ENCODE measurements around the gene TMEM35B.
"Not testable (repeated sequence)": the region's sequence is repeated elsewhere in the genome, so short reads cannot be mapped to it uniquely, and the experiment has no call there.

The TMEM35B gene

DNA sequence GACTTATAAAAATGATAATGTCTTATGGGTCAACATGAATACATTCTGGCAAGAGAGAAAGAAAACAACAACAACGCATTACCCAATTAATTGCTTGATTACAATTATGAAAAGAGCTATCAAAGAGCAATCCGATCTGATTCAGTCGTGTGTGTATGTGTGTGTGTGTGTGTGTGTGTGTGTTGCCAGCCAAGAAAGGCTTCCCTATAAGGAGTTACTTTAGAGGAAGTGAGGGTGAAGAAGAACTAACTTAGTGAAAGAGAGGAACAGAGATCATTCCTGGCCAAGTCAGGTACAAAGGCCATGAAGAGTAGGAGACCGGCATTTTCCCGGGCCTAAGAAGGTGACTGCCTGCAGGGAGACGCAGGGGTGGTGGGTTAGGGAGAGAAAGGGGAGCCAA, 9.4 kb downstream of the TMEM35B start:
- DNase-seq (ENCODE audit: low spot score): no peak

DNA sequence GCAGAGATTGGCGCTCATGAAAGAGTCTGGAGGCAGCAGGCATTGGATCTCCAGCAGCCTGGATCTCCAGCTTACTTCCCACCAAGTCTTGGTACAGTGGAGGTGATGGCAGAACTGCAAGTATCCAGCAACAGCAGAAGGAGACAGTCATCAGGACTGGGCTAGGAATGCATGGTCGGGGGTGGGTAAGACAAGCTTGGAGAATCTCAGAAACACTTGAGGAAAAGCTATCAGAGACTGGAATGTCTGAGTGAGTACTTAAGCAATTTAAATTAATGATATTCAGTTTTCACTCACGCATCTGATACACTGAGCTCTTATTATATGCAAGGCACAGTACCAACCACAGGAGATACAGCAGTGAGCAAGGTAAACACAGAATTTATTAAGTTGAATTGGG, 9.8 kb downstream of the TMEM35B start:
- no peak for DNase-seq (ENCODE audit: low spot score)

DNA sequence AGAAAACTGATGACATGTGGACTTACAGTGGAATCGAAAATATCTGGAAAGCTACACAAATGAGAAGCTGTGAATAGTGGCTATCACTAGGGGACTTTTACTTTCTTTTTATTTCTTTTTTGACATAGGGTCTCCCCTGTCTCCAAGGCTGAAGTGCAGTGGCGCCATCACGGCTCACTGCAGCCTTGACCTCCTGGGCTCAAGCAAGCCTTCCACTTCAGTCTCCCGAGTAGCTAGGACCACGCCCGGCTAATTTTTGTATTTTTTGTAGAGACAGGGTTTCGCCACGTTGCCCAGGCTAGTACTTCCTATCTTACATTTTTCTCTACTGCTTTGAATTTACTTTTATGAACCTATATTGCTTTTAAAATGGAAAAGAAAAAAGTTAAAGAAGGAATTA, 10.5 kb downstream of the TMEM35B start:
- no peak for DNase-seq (ENCODE audit: low spot score)

DNA sequence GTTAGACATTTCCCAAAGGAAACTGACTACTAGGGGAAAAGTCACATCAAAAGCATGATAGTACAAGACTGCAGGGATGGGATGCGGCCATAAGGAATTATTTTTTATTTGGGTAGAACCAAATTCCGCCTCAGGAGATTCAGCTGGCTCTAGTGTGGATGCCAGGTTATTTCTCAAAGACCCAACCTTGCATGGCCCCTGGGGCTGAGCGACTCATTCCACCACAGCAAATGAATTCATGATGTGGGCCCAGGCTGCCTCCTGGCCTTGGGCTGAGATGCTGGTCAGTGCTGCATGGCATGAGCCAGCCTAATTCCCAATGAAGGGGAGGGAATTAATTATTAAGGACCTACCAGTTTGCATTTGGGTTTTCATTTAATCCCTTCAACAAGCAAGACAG, 11.8 kb downstream of the TMEM35B start:
- no peak for DNase-seq (ENCODE audit: low spot score)

DNA sequence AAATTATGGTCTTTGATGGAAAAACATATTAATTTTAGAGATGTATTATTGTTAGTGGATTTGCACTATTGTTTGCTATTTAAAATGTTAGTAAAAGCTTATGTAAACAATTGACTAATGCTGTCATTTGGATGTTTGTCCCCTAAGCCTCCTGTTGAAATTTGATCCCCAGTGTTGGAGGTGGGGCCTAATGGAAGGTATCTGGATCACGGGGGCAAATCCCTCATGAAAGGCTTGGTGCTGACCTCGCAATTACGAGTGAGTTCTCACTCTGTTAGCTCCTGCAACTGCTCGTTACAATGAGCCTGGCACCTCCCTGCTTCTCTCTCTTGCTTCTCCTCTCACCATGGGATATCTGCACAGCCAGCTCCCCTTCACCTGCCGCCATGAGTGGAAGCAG, 14.3 kb downstream of the TMEM35B start:
- DNase-seq (ENCODE audit: low spot score): no peak

DNA sequence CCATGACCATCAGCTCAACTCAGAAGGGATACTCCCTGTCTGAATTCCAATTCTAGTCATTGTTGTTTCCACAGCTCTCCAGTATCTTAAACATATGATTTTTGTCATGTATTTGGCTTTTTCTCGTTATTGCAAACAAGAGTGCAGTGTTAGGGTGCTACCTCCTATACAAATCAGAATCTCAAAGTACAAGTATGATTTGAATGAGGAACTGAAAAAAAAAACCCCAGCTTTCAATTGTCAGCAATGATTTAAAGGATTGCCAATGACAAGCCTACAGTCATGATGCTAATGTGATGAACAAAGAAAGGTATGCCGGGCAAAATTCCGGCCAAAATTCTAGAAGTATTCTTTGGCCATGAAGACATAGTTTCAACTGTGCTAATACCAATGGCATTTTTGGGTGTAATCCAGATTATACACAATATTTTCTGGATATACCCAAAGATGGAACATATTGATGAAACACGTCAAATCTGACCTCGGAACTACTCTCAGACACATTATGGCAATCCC, 14.9 kb downstream of the TMEM35B start:
- no peak for DNase-seq (ENCODE audit: low spot score)

DNA sequence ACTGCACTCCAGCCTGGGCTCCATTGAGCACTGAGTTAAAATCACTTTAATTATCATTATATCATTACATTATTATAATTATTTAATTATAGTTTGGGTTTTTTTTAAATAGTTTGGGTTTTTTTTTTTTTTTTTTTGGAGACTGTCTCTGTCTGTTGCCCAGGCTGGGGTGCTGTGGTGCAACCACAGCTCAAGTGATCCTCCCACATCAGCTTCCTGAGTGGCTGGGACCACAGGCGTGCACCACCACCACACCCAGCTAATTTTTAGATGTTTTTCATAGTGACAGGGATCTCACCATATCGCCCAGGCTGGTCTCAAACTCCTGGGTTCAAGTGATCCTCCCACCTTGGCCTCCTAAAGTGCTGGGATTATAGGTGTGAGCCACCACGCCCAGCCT, 16.9 kb downstream of the TMEM35B start:
- DNase-seq (ENCODE audit: low spot score): not testable (repeated sequence)

DNA sequence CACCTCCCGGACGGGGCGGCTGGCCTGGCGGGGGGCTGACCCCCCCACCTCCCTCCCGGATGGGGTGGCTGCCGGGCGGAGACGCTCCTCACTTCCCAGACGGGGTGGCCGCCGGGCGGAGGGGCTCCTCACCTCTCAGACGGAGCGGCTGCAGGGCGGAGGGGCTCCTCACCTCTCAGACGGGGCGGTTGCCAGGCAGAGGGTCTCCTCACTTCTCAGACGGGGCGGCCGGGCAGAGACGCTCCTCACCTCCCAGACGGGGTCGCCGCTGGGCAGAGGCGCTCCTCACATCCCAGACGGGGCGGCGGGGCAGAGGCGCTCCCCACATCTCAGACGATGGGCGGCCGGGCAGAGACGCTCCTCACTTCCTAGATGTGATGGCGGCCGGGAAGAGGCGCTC, 17.5 kb downstream of the TMEM35B start:
- DNase-seq (ENCODE audit: low spot score): not testable (repeated sequence)

DNA sequence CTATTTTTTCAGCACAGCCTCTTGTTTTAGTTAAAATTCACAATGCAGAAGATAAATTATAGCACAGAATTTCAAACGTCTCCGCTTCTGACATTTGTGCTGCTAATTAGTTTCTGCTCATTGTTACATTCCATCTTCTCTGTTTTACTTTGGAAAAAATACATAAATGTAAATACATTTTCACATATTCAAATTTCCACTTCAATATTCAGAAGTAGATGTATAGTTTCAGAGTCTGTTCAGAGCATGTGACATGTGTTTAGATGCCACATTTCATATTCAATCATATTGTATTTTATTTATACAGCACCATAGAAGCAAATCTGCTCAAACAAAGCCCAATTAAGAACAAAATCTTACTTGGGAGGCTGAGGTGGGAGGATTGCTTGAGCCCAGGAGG, 19.6 kb downstream of the TMEM35B start:
- no peak for DNase-seq (ENCODE audit: low spot score)

DNA sequence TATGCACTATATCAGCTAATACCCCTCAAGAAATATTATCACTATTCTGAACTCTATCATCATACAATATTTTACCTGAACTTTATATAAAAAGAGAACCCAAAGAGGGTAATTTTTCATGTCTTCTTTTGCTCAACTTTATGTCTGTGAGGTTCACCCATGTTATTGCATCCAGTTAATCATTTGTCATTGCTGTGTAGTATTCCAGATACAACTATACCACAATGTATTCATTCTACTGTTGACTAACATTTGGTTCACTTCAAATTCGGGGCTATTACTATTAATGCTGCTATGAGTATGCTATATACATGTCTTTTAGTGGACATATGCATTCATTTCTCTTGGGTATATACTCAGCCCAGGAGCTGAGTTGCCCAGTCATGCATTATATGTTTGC, 34.7 kb downstream of the TMEM35B start:
- DNase-seq (ENCODE audit: low spot score): no peak

DNA sequence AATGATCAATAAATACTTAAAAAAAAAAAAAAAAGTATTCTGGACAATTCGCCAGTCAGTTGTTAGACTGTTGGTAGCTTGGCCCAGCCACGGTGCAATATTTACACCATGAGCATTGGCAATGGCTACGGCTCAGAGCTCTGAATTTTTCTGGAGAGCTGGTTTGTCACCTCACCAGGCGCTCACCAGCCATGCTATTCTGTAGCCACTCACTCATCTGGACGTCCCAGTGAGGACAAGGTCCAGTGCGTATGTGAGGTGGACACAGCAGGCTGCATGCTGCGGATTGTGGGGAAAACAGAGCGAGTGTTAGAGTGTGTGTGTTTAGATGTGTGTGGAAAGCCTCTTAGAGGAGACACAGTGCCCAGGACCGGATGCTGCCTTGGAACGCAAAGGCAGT, 36.4 kb downstream of the TMEM35B start:
- DNase-seq (ENCODE audit: low spot score): not testable (repeated sequence)

DNA sequence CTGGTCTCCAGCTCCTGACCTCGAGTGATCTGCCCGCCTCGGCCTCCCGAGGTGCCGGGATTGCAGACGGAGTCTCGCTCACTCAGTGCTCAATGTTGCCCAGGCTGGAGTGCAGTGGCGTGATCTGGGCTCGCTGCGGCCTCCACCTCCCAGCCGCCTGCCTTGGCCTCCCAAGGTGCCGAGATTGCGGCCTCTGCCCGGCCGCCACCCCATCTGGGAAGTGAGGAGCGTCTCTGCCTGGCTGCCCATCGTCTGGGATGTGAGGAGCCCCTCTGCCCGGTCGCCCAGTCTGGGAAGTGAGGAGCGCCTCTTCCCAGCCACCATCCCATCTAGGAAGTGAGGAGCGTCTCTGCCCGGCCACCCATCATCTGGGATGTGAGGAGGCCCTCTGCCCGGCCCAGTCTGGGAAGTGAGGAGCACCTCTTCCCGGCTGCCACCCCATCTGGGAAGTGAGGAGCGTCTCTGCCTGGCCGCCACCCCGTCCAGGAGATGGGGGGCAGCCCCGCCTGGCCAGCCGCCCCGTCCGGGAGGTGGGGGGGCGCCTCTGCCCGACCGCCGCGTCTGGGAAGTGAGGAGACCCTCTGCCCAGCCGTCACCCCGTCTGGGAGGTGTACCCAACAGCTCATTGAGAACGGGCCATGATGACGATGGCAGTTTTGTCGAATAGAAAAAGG, 37.4 kb downstream of the TMEM35B start:
- DNase-seq (ENCODE audit: low spot score): not testable (repeated sequence)

DNA sequence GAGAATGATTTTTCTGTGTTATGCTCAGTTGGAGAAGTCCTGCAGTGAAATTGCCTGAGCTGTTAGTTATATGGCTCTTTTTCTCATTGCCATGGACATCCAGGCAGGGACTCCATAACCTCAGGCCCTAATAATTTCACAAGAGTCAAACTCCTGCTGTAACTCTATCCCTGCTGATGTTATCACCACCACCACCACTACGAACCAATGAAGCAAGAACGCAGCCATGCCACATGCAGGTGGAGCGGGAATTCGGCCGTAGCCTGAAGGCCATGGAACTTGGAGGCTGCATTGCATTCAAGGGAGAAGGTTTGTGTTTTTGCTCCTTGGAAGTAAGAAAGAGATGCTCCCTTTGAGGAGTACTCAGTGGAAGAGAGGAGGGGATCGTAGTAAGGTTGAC, 38.9 kb downstream of the TMEM35B start:
- no peak for DNase-seq (ENCODE audit: low spot score)

DNA sequence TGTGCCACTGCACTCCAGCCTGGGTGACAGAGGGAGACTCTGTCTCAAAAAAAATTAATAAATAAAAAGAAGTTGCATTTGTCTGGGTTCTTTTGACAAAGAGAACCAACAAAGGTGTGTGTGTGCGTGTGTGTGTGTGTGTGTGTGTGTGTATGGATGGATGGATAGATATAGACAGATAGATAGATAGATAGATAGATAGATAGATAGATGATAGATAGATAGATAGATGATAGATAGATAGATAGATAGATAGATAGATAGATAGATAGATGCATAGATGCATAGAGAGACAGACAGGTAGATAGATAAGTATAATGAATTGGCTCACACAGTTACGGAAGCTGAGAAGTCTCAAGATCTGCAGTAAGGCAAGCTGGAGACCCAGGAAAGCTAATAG, 43.3 kb downstream of the TMEM35B start:
- not testable (repeated sequence) for DNase-seq (ENCODE audit: low spot score)
